Thyroid gland (tissue), 4 donors: ENCODE measurements around the gene TWSG1. TPM values are rescaled to one million over a fixed set of nuclear protein-coding genes. Genes with fewer than 3 reads are reported as not detected.

Source experiments
- DNase-seq, 2 donors: peaks; one replicate each; pipeline ENCODE4 v3.0.0-alpha.2; 2019
- H3K27ac ChIP-seq, 3 donors: fragments of 200-600 bp; sonication (generic); 1 replicate in 2 of 3; 2 replicates in 1 of 3; pipeline ENCODE4 v1.5.1; 2016 to 2019; ENCODE audit warnings: mild to moderate bottlenecking in 1 of 3, moderate library complexity in 1 of 3
- H3K27me3 ChIP-seq: fragments of 200-600 bp; sonication (generic); one replicate; pipeline ENCODE4 v1.5.1; 2019
- H3K36me3 ChIP-seq, 2 donors: fragments of 200-600 bp; sonication (generic); one replicate each; pipeline ENCODE4 v1.5.1; 2016 to 2019
- H3K4me1 ChIP-seq, 2 donors: fragments of 200-600 bp; sonication (generic); one replicate each; pipeline ENCODE4 v1.5.1; 2017 to 2019
- H3K4me3 ChIP-seq, 3 donors: fragments of 200-600 bp; sonication (generic); replicated peaks in 1 of 3; 1 replicate in 2 of 3; 2 replicates in 1 of 3; pipeline ENCODE4 v1.5.1; 2016; ENCODE audit warnings: mild to moderate bottlenecking in 1 of 3
- H3K9me3 ChIP-seq: fragments of 200-600 bp; sonication (generic); one replicate; pipeline ENCODE4 v1.5.1; 2017
- CTCF ChIP-seq, 6 experiments: fragments of 200-600 bp in 3 of 6; fragments of 450-650 bp in 3 of 6; sonication (generic) in 3 of 6; IDR thresholded peaks; one replicate each; pipeline ENCODE4 v1.5.1; 2016 to 2019; ENCODE audit warnings: antibody characterized with exemption in 6 of 6, mild to moderate bottlenecking in 2 of 6, inconsistent platforms in 1 of 6, moderate library complexity in 1 of 6
- POLR2A ChIP-seq, 2 donors: fragments of 450-650 bp; IDR thresholded peaks; one replicate each; pipeline ENCODE4 v1.6.1; 2017; ENCODE audit warnings: antibody characterized with exemption in 2 of 2, mild to moderate bottlenecking in 2 of 2, moderate library complexity in 1 of 2
- WGBS, 2 donors: methylation state at CpG; one replicate each; pipeline ENCODE4 v1.1.5; 2017; 5-methylcytosine and 5-hydroxymethylcytosine counted together
- intact Hi-C: fragments of 100-400 bp; cut with DNase I; formaldehyde crosslinking; loops from one replicate; pipeline ENCODE4 v1.15.1; 2023
- total RNA-seq, 4 donors: library from RNA; depleted of rRNA; stranded (reverse); fragments of >200 nt; gene quantifications; one replicate each; pipeline ENCODE4 v1.2.3, GENCODE V29; 2016

Gene TWSG1
- total RNA-seq, 4 donors from 2014 or later: 53.0 to 62.9 (median 59.7) TPM

GRCh38 chr18:9337873-9338272 is 3.3 kb downstream of the TWSG1 start:
- Histone ChIP-seq H3K36me3 (no peaks in the 10 kb centered on the region), H3K27ac (no peak overlapping the region), H3K4me1 (peaks cover 7 to 15% of the 10 kb centered on the region in 2 donors), H3K9me3 (no peaks in the 10 kb centered on the region), H3K27me3 (no peaks in the 10 kb centered on the region), H3K4me3 (no peak overlapping the region)
- no peak for DNase-seq
- TF ChIP-seq POLR2A (IDR thresholded peaks at IDR 0.05) (no peak), CTCF (IDR thresholded peaks at IDR 0.05) (no peak)
- 91 to 95% methylated on average over 3 of the region's 3 CpGs for WGBS, 2 donors
- intact Hi-C loops: loop anchor here (10.0 kb wide), 2 partner anchors 203 to 263 kb away; partner anchors contain the start of gene ANKRD12

GRCh38 chr18:9340472-9340871 is 5.9 kb downstream of the TWSG1 start:
- Histone ChIP-seq H3K36me3 (no peaks in the 10 kb centered on the region), H3K9me3 (no peaks in the 10 kb centered on the region), H3K27ac (no peak overlapping the region), H3K4me1 (peaks cover 7 to 13% of the 10 kb centered on the region in 2 donors), H3K27me3 (no peaks in the 10 kb centered on the region), H3K4me3 (no peak overlapping the region)
- intact Hi-C loops: no loop called here
- no peak for DNase-seq
- 96% methylated on average over 6 of the region's 6 CpGs for WGBS, 2 donors
- TF ChIP-seq CTCF (IDR thresholded peaks at IDR 0.05) (no peak), POLR2A (IDR thresholded peaks at IDR 0.05) (no peak)

- intact Hi-C loops: no loop called here
- Histone ChIP-seq H3K36me3 (no peaks in the 10 kb centered on the region), H3K4me1 (peaks cover 0 to 3% of the 10 kb centered on the region in 2 donors), H3K27me3 (no peaks in the 10 kb centered on the region), H3K27ac (no peak overlapping the region), H3K9me3 (no peaks in the 10 kb centered on the region), H3K4me3 (no peak overlapping the region)
- no peak for TF ChIP-seq CTCF (IDR thresholded peaks at IDR 0.05)
- TF ChIP-seq POLR2A (IDR thresholded peaks at IDR 0.05): no peak
- DNase-seq: no peak
Observed at GRCh38 chr18:9343577-9343976, 9.0 kb downstream of the TWSG1 start.

- H3K9me3 ChIP-seq: no peaks in the 10 kb centered on the region
- TF ChIP-seq POLR2A (IDR thresholded peaks at IDR 0.05): no peak
- no peak for TF ChIP-seq CTCF (IDR thresholded peaks at IDR 0.05)
- H3K27ac ChIP-seq: no peak overlapping the region
- H3K4me1 ChIP-seq: peaks cover 0 to 7% of the 10 kb centered on the region in 2 donors
- H3K36me3 ChIP-seq: no peaks in the 10 kb centered on the region
- H3K27me3 ChIP-seq: no peaks in the 10 kb centered on the region
- no peak overlapping the region for H3K4me3 ChIP-seq
- DNase-seq: no peak
- 97 to 99% methylated on average over 2 of the region's 2 CpGs for WGBS, 2 donors
- intact Hi-C loops: no loop called here
Observed at GRCh38 chr18:9346775-9347174, 12.2 kb downstream of the TWSG1 start.

- H3K36me3 ChIP-seq: no peaks in the 10 kb centered on the region
- WGBS, 2 donors: 74 to 80% methylated on average over 3 of the region's 3 CpGs
- no peak for DNase-seq
- TF ChIP-seq CTCF (IDR thresholded peaks at IDR 0.05) (no peak), POLR2A (IDR thresholded peaks at IDR 0.05) (no peak)
- H3K4me1 ChIP-seq: peaks cover 0 to 7% of the 10 kb centered on the region in 2 donors
- no peaks in the 10 kb centered on the region for H3K27me3 ChIP-seq
- H3K4me3 ChIP-seq: no peak overlapping the region
- no peaks in the 10 kb centered on the region for H3K9me3 ChIP-seq
- intact Hi-C loops: no loop called here
- no peak overlapping the region for H3K27ac ChIP-seq
Observed at GRCh38 chr18:9348079-9348671, 13.6 kb downstream of the TWSG1 start.
